Epidermal melanocyte (primary cell): ENCODE results near the gene EXOSC9.

Source experiments
- DNase-seq: peaks from one replicate; pipeline ENCODE4 v3.0.0; 2011; ENCODE audit warnings: low spot score; ENCODE audit not compliant: insufficient read length

Gene EXOSC9

DNA sequence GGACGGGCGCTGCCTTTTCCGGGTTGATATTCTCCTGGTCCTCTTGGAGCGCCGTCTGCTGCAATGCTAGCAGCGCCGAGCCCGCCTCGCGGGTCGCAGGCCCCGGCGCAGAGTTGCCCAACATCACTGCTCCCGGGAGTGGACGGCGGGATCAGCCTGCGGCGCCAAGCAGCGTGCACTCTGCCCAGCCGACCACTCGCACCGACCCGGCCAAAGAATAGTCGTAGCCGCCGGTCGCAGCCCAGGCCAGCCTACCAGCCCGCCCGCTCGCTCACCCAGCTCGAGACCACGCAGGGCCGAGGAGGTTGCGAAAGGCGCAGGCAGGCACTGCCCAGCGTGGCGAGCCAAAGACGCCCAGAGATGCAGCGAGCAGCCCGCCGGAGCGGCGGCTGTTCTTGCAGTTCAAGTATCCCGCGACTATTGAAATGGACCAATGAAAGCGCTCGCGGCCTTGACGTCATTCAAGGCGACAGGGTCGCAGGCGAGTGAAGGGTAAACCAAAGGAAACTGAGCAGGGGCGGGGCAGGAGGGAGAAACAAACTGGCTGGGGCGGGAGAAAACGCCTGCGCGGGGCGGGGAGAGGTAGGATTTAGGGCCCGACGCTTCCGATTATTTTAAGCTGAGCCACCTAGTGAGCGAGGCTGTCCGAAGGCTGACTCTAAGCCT is 22.5 kb downstream of the EXOSC9 start, which contains the start of gene CCNA2:
Gene CCNA2, minus strand, starts transcription at position 379 of the 666 bp plus-strand sequence. Its CDS starts 255 bp downstream, at position 124.
- peak; percentile 86 for DNase-seq

DNA sequence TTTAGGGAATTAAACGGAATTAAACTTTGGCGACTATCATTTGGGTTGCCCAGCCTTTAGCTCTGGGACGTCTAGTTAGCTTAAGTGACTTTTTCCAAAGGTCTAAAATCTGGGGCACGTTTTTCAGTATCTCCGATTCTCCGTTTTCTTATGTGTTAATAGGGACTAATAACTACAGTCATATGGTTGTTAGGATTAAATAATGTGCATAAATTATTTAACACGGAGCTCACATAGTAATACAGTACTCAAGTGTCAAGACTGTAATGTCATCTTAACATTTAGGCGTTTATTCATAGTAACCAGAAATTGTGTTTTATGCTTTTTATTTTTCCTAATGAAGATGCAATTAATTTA is 23.0 kb downstream of the EXOSC9 start:
- DNase-seq: no peak

DNA sequence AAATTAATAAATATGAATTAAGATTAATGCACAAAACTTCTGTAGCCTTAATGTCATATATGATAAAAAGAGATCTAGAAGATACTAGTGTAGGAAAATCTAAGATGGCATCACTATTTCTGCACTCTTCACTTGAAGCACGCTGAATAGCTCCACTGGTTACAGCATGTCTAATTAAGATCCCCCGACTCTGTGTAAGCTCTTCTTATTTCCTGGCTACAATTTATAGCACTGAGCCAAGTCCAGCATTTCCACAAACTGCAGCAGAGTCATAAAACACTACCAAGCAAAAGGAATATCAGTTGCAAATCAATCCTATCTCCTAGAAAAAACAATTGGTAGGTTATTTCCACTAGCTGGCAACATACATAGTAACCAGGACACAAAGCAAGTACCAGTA is 23.8 kb downstream of the EXOSC9 start:
- no peak for DNase-seq

DNA sequence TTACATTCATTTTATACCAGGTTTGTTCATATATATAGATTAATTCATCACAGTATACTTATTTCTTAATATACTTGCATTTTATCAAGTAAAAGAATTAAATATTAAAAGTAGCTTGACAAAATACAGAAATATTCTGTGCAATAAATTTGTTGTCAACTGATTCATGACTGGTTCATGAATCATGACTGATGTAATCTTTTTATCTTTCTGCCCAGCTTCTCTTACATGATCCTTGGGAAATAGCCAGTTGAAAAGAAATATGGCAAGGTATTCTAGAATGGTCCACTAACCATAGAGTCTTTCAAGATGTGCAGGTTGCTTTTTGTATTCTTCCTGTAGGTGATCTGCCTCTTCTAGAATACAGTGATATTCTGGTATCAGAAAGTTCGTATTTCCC is 26.7 kb downstream of the EXOSC9 start:
- DNase-seq: no peak

DNA sequence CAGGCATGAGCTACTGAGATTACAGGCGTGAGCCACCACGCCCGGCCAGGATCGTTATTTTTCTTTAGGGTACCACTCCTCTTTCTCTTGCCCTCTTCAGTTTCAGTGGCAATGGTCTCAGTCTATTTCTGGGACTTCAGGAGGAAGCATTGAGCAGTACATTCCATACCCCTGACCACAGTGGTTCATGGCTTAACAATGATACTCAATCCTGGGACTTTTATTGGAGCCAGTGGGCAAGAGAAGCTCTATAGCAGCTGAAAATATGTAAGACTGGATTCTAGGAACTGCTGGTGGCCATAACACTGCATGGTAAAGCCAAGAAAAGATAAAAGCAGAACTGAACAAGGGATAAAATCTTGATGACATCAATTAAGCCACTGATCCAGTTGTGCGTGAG is 28.4 kb downstream of the EXOSC9 start:
- no peak for DNase-seq

DNA sequence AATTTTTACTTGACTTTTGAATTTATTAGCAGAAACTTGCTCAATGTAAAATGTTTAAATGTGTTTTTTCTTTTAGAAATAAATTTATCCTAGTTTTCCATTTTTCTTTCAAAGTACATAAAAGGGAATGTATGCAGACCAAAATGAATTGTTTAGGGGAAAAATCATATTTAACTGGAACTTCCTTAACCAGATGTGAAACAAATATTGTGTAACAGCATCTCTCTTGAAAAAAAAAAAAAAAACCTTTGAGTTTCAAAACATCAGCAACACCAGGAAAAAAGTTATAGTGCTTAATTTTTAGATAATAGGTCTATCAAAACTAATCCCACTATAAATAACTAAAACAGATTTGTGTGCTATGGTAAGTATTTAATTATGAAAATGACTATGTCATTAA is 37.0 kb downstream of the EXOSC9 start:
- no peak for DNase-seq

DNA sequence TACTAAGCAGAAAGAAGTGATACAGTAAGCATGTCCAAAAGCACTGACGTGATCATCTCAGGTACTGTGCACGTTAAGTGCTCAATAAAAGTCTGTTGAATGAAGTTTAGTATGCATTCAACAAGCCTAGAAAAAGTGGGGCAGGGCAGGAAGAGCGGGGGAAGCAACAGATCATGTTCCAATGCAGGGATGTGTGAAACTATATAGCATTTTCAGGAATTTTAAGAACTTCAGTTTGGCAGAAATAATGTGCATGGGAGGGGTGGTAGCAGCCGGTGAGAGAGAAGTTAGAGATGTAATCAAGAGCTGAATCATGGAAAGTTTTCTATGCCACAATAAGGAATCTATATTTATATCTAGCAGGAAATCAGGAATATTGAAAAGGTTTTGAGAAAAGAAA is 41.7 kb downstream of the EXOSC9 start:
- no peak for DNase-seq

DNA sequence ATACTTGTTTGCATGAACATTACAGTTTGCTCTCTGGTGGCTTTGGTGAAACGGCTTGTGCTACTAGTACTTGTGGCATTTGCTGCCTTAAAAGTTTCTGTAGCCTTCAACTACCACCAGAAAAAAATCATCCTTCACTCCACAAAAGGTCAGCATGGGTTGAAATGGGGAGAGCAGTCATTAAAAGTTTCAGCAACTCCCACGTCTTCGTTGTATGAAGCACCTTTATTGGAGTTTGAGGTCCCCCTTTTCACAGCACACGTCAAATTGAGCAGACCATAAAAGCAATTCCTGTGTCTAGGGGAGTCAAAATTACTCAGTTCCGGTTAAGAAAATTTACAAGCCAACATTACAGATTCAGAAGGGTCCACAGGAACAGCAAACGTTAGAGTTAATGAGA is 45.5 kb downstream of the EXOSC9 start:
- DNase-seq: no peak

DNA sequence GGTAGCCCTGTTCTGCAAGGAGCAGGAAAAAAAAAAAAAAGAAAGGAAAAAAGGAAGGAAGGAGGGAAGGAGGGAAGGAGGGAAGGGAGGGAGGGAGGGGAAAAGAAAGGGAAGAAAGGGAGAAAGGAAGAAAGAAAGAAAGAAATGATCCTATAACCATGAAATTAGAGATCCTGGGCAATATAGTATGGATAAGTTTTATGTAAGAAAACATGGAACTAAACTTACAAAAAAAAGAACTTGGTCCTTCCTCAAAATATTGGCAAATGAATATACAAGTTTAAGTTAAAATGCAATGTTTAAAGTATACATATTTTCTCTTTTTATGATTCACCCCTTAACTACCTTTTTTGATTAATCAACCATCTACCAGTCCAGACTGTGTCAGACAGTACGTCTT is 50.2 kb downstream of the EXOSC9 start:
- DNase-seq: no peak

DNA sequence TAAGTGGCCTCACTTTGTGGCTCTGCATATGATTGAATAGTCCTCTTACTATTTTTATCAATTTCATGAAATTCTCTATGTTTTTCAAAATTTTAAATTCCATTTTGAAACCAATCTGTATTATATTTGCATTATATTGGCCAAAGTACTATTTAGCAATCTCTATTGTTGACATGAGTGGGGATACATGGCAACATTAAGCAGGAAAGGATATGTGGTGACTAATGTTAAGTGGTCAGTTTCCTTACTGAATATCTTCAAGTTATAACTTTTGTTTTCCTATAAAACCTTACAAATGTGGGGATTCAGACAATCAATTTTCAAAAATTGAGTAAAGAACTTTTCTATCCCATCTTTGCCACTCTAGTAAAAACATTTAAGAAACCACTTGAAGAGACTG is 59.0 kb downstream of the EXOSC9 start:
- no peak for DNase-seq

DNA sequence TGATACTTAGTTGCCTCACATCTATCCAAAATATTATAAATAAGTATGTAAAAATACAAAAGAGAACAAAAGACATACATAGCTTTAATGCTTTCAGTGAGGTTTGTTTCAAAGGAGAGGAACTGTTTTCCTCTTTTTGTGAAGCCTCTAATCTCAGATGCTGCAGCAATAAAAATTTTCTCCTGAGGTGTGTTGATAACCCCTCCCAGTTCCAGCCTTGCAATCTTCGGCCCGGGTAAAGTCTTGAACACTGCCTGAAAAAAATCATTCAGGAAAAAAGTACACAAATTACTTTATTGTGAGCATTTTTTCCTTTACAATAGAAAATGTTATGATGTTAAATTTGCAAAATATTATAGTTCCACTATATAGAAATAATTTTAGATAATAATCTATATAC is 60.3 kb downstream of the EXOSC9 start:
- DNase-seq: no peak

DNA sequence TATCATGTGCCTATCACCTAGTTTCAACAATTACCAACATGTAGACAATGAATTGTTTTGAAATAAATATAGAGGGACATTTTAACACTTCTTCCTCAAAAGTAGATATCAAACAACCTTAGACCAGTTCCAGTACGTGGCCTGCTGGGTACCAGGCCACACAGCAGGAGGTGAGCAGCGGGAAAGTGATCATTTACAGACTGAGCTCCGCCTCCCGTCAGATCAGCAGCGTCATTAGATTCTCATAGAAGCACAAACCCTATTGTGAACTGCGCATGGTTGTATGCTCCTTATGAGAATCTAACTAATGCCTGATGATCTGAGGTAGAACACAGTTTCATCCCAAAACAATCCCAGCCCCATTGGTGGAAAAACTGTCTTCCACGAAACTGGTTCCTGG is 62.7 kb downstream of the EXOSC9 start:
- no peak for DNase-seq
